HG03432 (cell line): ENCODE results near the gene BRI3BP.
"Not testable (repeated sequence)": the region's sequence is repeated elsewhere in the genome, so short reads cannot be mapped to it uniquely, and the experiment has no call there.

ENCODE experiments used
- ATAC-seq: cut with Tn5 transposase; IDR thresholded peaks from one replicate; pipeline ENCODE4 v1.9.1; 2021; ENCODE audit warnings: mild to moderate bottlenecking, moderate library complexity; ENCODE audit not compliant: unreplicated experiment

BRI3BP gene

GRCh38 chr12:125021096-125021495, 27.7 kb downstream of the BRI3BP start:
- ATAC-seq: no peak

GRCh38 chr12:125021771-125022170, 28.3 kb downstream of the BRI3BP start:
- ATAC-seq: no peak

GRCh38 chr12:125023065-125023464, 29.6 kb downstream of the BRI3BP start:
- no peak for ATAC-seq

- no peak for ATAC-seq
Observed at GRCh38 chr12:125024949-125025563, 31.6 kb downstream of the BRI3BP start.

GRCh38 chr12:125025606-125026235, 32.3 kb downstream of the BRI3BP start:
- ATAC-seq: no peak

GRCh38 chr12:125028106-125028505, 34.7 kb downstream of the BRI3BP start:
- no peak for ATAC-seq

GRCh38 chr12:125029761-125030358, 36.4 kb downstream of the BRI3BP start:
- ATAC-seq: no peak

- ATAC-seq: not testable (repeated sequence)
Observed at GRCh38 chr12:125031471-125031870, 38.0 kb downstream of the BRI3BP start.

GRCh38 chr12:125032466-125033152, 39.2 kb downstream of the BRI3BP start:
- no peak for ATAC-seq

- ATAC-seq: no peak
Observed at GRCh38 chr12:125033288-125033687, 39.8 kb downstream of the BRI3BP start.

GRCh38 chr12:125038976-125039625, 45.7 kb downstream of the BRI3BP start:
- ATAC-seq: no peak

GRCh38 chr12:125049093-125049458, 55.6 kb downstream of the BRI3BP start:
- no peak for ATAC-seq

- no peak for ATAC-seq
Observed at GRCh38 chr12:125050446-125050845, 57.0 kb downstream of the BRI3BP start.

GRCh38 chr12:125050868-125051267, 57.4 kb downstream of the BRI3BP start:
- ATAC-seq: no peak

- ATAC-seq: no peak
Observed at GRCh38 chr12:125053821-125054220, 60.4 kb downstream of the BRI3BP start.

- ATAC-seq: no peak
Observed at GRCh38 chr12:125055591-125055990, 62.1 kb downstream of the BRI3BP start.

GRCh38 chr12:125056306-125056705, 62.9 kb downstream of the BRI3BP start:
- ATAC-seq: no peak

GRCh38 chr12:125057708-125058107, 64.3 kb downstream of the BRI3BP start:
- ATAC-seq: no peak

- no peak for ATAC-seq
Observed at GRCh38 chr12:125061229-125061628, 67.8 kb downstream of the BRI3BP start.

GRCh38 chr12:125063522-125063921, 70.1 kb downstream of the BRI3BP start:
- ATAC-seq: not testable (repeated sequence)

- no peak for ATAC-seq
Observed at GRCh38 chr12:125064492-125064891, 71.0 kb downstream of the BRI3BP start.
